ENCODE data around the gene CRYGD.

The CRYGD gene

DNA sequence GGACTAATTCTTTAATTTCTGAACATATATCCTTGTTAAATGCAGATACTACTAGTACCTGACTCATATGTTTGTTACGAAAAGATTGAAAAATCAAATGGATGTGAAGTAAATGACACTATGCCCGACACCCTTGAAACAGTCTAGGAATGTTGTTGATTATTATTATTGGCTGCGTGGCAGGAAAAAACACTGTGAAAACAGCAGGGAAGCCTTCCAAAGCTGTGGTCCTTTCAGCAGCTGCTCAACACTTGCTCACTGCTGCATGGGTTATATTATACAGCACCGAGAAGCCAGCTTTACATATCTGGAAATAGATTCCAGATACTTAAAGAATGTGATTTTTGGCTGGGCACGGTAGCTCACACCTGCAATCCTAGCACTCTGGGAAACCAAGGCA is 26.5 kb downstream of the CRYGD start:
- CTCF ChIA-PET = no interaction called here

GRCh38 chr2:208097313-208097712 is 27.0 kb downstream of the CRYGD start:
- H3K36me3 ChIP-seq (ENCODE audit: control insufficient read depth in 2 of 2, insufficient read depth in 1 of 2, low read length in 2 of 2) = no peaks in the 10 kb centered on the region
- ChIA-PET POLR2A (no interaction called here), CTCF (no interaction called here)
- no peak overlapping the region for H3K27ac ChIP-seq (ENCODE audit: extremely low read depth, low read depth, low read length)
- H3K4me1 ChIP-seq (ENCODE audit: control insufficient read depth, insufficient read depth, low read length) = no peaks in the 10 kb centered on the region
- H3K9me3 ChIP-seq (ENCODE audit: control insufficient read depth, insufficient read depth, low read depth, low read length) = no peaks in the 10 kb centered on the region
- H3K4me3 ChIP-seq (ENCODE audit: low read depth, low read length) = no peak overlapping the region
- TF ChIP-seq ZNF335 (tag by site-specific recombination; conservative IDR thresholded peaks at IDR 0.05) = no peak
- TF ChIP-seq, protein P1, sequence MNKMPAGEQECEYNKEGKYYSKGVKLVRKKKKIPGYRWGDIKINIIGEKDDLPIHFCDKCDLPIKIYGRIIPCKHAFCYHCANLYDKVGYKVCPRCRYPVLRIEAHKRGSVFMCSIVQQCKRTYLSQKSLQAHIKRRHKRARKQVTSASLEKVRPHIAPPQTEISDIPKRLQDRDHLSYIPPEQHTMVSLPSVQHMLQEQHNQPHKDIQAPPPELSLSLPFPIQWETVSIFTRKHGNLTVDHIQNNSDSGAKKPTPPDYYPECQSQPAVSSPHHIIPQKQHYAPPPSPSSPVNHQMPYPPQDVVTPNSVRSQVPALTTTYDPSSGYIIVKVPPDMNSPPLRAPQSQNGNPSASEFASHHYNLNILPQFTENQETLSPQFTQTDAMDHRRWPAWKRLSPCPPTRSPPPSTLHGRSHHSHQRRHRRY (tag by site-specific recombination; IDR thresholded peaks at IDR 0.05) = no peak
- no peak for TF ChIP-seq YY1 (tag by site-specific recombination; IDR thresholded peaks at IDR 0.05)
- no peak for TF ChIP-seq ZNF639 (tag by site-specific recombination; IDR thresholded peaks at IDR 0.05)
- no peak for TF ChIP-seq ZNF623 (tag by site-specific recombination; IDR thresholded peaks at IDR 0.05)
- no peak for TF ChIP-seq ZNF677 (tag by site-specific recombination; IDR thresholded peaks at IDR 0.05)
- TF ChIP-seq ZNF214 (tag by site-specific recombination; IDR thresholded peaks at IDR 0.05; ENCODE audit: borderline replicate concordance) = no peak
- no peak for TF ChIP-seq SP2 (tag by site-specific recombination; IDR thresholded peaks at IDR 0.05)
- TF ChIP-seq ZNF692 (tag by site-specific recombination; IDR thresholded peaks at IDR 0.05) = no peak
- no peak for TF ChIP-seq ZNF184 (tag by site-specific recombination; IDR thresholded peaks at IDR 0.05)
- TF ChIP-seq ZNF366 (tag by site-specific recombination; conservative IDR thresholded peaks at IDR 0.05) = no peak
- TF ChIP-seq ZNF426 (tag by site-specific recombination; IDR thresholded peaks at IDR 0.05) = no peak
- TF ChIP-seq GLI2 (tag by site-specific recombination; IDR thresholded peaks at IDR 0.05; ENCODE audit: borderline replicate concordance, low read depth) = no peak
- no peak for TF ChIP-seq PRDM2 (tag by site-specific recombination; IDR thresholded peaks at IDR 0.05; ENCODE audit: borderline replicate concordance)

More for the DNA sequence above, 26.5 kb downstream of the CRYGD start:
- POLR2A ChIA-PET = no interaction called here
- Histone ChIP-seq H3K4me1 (ENCODE audit: control insufficient read depth, insufficient read depth, low read length) (no peaks in the 10 kb centered on the region), H3K36me3 (ENCODE audit: control insufficient read depth in 2 of 2, insufficient read depth in 1 of 2, low read length in 2 of 2) (no peaks in the 10 kb centered on the region), H3K27ac (ENCODE audit: extremely low read depth, low read depth, low read length) (no peak overlapping the region), H3K9me3 (ENCODE audit: control insufficient read depth, insufficient read depth, low read depth, low read length) (no peaks in the 10 kb centered on the region), H3K4me3 (ENCODE audit: low read depth, low read length) (no peak overlapping the region)
- TF ChIP-seq, protein P2, sequence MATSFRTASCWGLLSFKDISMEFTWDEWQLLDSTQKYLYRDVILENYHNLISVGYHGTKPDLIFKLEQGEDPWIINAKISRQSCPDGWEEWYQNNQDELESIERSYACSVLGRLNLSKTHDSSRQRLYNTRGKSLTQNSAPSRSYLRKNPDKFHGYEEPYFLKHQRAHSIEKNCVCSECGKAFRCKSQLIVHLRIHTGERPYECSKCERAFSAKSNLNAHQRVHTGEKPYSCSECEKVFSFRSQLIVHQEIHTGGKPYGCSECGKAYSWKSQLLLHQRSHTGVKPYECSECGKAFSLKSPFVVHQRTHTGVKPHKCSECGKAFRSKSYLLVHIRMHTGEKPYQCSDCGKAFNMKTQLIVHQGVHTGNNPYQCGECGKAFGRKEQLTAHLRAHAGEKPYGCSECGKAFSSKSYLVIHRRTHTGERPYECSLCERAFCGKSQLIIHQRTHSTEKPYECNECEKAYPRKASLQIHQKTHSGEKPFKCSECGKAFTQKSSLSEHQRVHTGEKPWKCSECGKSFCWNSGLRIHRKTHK (tag by site-specific recombination; IDR thresholded peaks at IDR 0.05) = no peak
- no peak for TF ChIP-seq ZNF426 (tag by site-specific recombination; IDR thresholded peaks at IDR 0.05)
- TF ChIP-seq ZNF2 (tag by site-specific recombination; IDR thresholded peaks at IDR 0.05) = no peak
- TF ChIP-seq SP2 (tag by site-specific recombination; IDR thresholded peaks at IDR 0.05) = no peak
- no peak for TF ChIP-seq ZBTB49 (tag by site-specific recombination; IDR thresholded peaks at IDR 0.05; ENCODE audit: low read depth)
- no peak for TF ChIP-seq ZNF48 (tag by site-specific recombination; IDR thresholded peaks at IDR 0.05)

Measured in HEK293 (cell line).